Posterior cingulate gyrus (tissue), 11 donors: ENCODE measurements around the gene SPATA7.

Experiments used
- DNase-seq, 10 donors: peaks; one replicate each; pipeline versions ENCODE4 v3.0.0 to v3.0.0-alpha.2; 2020 to 2021; ENCODE audit warnings: mixed read lengths in 3 of 10
- intact Hi-C: fragments of 100-400 bp; cut with DNase I; formaldehyde crosslinking; loops from one replicate; pipeline ENCODE4 v1.15.1; 2023

The SPATA7 gene

DNA sequence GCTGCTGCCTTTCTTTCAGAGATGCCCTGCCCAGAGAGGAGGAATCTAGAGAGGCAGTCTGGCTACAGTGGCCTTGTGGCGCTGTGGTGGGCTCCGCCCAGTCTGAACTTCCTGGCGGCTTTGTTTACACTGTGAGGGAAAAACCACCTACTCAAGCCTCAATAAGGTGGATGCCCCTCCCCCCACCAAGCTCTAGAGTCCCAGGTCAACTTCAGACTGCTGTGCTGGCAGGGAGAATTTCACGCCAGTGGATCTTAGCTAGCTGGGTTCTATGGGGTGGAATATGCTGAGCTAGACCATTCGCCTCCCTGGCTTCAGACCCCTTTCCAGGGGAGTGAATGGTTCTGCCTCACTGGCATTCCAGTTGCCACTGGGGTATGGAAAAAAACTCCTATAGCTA, 25.6 kb downstream of the SPATA7 start:
- DNase-seq = no peak
- intact Hi-C loops = no loop called here

DNA sequence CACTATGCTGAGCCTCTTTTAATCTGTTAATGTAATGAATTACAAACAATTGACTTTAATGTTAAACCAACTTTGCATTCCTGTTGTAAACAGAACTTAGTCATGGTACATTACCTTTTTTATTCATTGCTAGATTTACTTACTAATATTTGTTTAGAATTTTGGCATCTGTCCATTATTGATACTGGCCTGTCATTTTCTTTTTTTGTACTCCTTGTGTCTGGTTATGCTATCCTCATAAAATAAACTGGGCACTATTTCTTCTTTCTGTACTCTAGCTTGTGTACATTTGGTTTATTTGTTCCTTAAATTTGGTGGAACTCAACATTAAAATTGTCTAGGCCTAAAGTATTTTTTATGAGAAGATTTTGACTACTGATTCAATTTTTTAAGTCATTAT, 32.1 kb downstream of the SPATA7 start:
- no peak for DNase-seq
- intact Hi-C loops = no loop called here

DNA sequence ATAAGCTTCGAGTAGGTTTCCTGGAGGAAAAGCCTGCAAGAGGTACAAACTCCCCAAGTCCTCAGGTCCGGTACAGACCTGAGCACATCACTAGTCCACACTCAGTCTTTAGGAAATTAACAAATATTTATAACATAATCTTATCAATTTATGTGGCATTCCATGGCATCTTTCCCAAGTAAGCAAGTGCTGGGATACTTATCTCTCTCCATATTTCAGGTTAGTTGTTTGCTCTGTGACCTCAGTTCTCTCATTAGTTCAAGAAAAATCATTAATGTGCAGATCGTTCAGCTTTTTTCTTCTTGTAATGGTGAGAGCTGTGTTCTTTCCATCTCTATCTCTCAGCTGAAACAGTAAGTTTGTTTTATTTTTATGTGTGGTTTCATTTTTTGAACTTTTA, 34.7 kb downstream of the SPATA7 start:
- intact Hi-C loops = no loop called here
- DNase-seq = no peak

DNA sequence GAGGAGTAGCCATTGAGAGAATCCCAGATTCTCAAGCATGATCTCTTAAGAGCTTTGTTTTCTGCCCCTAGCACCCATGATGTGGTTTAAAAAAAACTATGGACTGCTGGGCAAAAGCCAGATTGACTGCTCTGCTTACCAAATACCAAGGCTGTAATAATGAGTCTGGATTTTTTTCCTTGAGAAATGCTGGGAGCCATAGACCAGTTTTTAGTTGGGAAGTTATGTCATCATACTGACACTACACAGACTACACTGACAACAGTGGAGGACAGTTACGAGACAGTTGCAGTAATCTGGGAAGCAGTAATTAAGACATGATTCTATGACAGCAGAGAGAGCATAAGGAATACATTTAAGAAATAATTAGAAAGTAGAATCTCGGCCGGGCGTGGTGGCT, 35.8 kb downstream of the SPATA7 start:
- intact Hi-C loops = no loop called here
- no peak for DNase-seq

DNA sequence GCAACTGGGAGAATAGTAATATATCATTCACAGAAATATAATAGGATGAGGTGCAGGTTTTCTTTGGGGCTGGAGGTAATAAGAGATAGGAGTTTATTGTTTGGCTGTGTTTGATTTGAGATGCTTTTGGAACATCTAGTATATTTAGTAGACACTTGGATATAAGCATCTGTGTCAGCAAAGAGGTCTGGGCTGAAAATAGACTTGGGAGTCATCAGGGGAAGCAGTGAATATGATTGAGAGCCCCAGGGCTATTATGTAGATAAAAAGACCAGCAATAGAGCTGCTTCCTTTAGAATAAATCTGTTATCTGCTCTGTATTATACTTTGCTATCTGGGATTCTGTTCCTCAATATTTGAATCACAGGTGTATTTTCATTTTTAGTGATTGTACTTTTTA, 36.6 kb downstream of the SPATA7 start:
- no peak for DNase-seq
- intact Hi-C loops = no loop called here

DNA sequence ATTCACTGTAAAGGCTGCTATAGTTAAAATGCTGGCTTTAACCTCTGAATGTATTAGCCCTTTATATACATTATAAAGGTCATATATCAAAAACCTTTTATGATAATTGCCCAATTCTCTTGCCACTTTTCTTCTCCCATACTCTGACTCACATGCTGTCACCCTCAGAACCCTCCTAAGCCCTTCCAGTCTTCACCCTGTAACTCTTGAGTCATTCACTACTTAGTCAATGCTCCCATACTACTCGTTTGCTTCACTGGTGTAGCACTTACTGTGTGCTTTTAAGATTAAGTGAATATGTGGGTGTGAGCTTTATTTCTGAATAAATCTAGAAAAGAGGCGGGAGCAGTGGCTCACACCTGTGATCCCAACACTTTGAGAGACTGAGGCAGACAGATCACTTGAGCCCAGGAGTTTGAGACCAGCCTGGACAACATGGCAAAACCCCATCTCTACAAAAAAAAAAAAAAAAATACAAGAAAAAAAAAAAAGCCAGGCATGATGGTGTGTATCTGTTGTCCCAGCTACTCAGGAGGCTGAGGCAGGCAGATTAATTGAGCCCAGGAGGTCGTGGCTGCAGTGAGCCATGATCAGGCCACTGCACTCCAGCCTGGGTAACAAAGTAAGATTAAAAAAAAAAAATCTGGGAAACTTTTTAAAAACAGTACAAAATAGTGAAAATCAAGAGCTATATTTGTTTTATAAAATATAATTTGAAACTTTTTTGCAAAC, 37.6 kb downstream of the SPATA7 start:
- no peak for DNase-seq
- intact Hi-C loops = no loop called here

DNA sequence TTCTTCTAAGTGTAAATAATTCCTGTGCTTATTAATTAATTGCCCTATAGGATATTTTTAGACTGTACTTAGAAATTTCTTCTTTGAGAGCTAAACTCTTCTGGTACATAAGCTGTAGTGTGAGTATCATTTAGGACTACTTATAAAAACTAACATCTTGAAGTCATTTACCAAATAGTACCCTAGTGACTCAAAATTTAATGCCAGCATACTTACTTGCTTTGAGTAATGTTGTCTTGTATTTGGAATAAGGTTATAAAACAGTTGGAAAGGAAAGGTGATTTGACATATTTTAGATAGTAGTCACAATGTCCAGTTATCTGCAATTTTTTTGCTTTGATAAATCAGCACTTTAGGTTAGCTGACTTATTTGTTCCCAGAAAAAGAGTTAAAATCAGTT, 39.1 kb downstream of the SPATA7 start:
- intact Hi-C loops = no loop called here
- no peak for DNase-seq

DNA sequence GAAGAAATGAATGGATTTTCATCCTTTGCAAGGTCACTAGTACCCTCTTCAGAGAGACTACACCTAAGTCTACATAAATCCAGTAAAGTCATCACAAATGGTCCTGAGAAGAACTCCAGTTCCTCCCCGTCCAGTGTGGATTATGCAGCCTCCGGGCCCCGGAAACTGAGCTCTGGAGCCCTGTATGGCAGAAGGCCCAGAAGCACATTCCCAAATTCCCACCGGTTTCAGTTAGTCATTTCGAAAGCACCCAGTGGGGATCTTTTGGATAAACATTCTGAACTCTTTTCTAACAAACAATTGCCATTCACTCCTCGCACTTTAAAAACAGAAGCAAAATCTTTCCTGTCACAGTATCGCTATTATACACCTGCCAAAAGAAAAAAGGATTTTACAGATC, 40.8 kb downstream of the SPATA7 start:
- DNase-seq = peak in 1 of 10 donors; percentile 75
- intact Hi-C loops = no loop called here

DNA sequence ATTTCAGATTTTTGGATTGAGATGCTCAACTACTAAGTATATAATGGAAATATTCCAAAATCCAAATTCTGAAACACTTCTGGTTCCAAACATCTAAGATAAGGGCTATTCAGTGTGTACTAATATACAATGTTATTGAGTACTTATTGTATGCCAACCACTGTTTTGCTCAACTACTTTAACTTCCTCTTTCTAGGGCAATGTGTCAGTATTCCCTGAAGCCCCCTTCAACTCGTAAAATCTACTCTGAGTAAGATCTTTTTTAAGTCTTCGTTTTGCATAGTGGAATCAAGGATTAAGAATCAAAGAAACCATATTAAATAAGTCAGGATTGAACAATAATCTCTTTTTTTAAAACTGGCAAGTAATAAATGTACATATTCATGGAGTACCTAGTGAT, 45.5 kb downstream of the SPATA7 start:
- intact Hi-C loops = no loop called here
- no peak for DNase-seq

DNA sequence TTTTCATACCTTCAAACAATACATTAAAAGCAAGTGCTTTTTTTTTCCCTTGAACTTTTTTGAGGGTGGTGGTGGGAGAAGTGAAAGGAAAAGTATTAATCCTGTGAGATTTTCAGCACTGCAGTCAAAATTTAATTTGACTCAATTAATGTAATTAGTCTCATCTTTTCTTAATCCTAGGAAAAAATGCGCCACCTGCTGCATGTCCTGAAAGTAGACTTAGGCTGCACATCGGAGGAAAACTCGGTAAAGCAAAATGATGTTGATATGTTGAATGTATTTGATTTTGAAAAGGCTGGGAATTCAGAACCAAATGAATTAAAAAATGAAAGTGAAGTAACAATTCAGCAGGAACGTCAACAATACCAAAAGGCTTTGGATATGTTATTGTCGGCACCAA, 52.2 kb downstream of the SPATA7 start:
- intact Hi-C loops = no loop called here
- DNase-seq = no peak

DNA sequence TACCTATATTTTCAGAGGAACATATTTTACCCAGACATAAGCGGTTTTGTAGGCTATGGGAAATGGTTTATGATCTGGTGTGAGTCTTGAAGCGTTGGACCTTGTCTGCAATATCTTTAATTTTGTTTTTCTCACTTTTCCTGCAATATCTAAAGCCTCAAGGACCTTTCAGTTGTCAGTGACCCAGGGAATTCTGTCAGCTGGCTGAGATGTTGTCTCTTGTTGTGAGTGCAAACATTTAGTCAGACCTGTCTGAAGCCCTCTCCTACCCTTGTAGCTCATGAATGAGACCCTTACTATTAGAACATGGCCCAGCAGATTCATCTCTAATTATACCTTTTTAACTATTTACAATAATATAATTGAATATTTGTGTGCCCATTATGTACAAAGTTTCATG, 53.6 kb downstream of the SPATA7 start:
- intact Hi-C loops = no loop called here
- no peak for DNase-seq

DNA sequence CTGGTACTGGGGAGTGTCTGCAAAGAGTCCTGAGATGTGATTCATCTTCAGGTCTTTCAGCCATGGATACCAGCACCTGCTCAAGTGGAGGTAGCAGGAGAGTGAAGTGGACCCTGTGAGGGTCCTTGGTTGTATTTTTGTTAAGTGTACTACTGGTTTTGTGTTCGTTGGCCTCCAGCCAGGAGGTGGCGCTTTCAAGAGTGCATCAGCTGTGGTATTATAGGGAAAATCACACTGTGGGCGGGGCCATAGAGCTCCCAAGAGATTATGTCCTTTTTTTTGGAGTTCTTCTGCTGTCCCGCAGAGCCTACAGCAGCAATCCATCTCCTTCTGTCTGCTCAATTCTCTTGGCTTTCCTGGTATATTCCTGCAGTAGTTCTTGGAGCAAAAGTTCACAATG, 66.8 kb downstream of the SPATA7 start:
- intact Hi-C loops = no loop called here
- no peak for DNase-seq

DNA sequence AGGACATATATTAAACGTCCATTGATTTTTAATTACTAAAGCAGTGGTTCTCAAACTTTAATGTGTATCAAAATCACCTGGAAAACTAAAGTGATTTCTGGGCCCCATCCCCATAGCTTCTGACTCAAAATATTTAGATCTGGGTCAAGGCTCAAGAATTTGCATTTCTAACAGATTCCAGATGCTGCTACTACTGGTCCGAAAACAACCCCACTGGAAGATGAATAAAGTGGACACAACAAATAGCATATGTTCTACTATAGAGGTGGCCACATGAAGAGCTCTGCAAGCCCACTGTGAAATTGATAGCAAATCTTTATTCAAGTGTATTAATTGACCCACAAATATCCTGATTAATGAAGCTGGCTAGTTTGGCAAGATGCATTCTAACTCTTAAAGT, 69.4 kb downstream of the SPATA7 start:
- no peak for DNase-seq
- intact Hi-C loops = no loop called here

DNA sequence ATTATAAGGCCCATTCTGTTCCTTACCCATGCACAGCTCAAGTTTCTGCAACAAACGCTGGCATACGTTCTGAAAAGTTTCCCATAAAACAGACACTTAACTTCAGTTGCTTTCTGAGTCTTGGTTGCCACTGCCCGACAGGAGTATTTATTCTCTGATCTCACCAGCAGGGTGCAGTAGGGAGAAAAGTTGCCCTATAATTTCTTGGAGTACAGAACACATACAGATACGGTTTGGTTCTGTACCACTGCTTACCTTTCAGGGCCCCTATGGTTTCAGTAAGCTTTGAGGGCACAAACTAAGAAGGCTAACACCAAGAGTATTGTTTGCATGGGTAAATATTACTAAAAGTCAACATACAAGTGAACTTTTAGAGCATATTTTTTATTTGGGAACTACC, 77.9 kb downstream of the SPATA7 start:
- no peak for DNase-seq
- intact Hi-C loops = no loop called here

DNA sequence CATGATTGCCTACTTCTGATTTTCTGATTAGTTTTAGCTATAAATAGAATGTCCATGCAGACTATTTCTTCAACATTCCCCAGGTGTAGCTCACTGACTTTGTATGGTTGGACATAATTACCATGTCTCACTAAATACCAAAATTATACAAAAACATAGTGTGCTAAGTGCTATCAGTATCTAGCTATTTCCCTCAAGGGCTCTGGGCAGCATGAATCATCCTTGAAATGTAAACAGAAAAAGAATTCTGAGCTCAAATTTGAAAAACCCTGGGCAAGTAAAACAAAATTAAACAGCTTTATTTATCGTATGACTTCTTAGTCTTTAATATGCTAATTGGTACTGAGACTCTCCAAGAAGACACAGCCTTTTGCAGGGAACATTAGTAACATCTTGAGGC, 82.9 kb downstream of the SPATA7 start:
- intact Hi-C loops = no loop called here
- no peak for DNase-seq

DNA sequence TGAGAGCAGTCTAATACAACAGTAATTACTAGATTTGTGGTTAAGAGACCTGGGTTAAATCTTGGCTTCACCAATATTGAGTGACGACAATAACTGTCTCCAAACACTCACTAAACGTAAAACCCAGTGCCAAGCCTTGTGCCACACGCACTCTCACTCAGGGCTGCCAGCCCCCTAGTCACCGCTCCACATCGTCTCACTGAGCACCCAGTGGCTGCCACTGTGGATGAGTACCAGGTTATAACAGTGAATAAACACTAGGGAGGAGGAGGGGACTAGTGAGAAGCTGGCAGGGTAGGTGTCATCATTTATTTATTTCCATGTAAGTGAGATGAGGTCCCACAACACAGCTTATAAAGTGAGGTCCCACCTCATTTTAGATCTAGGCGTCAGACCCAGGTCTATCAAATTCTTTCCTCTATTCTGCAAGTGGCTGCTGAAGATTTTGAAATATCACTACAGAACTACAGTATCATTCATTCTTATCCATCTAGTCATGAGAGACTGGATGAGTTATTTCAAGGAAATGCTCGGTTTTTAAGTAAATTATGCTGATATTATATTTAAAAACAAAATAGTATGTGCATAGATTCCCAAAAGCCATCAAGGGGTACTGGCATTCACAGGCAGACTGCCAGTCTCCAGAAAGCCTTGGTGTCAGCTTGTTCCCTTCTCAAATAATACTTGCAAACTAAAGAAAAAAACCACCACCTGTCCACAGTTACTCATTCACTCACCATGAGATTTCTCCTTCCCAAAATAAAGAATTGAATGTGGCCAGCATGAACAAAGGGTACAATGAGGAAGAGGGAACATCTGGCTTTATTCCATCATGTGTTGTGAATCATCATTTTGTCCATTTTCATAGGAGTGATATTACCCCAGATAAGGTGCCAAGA, 85.3 kb downstream of the SPATA7 start:
- intact Hi-C loops = no loop called here

DNA sequence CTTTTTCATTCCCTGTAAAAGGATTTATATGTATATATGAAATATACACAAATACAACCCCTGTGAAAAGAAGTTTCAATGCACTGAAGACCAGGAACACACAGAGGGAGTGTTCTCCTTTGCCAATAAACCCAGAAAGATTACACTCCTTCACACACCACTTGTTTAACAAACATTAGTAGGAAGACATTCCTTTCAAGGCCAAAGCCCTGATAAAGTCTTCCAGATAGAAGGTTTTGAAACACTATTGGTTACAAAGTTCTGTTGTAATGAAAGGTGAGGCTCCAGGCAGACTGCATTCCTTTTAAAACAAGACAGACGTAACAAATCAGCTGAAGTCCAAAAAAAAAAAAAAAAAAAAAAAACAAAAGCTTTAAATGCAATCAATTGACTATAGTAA, 88.3 kb downstream of the SPATA7 start:
- intact Hi-C loops = no loop called here
- no peak for DNase-seq

More for the DNA sequence above, 85.3 kb downstream of the SPATA7 start:
- peak in 2 of 10 donors; percentile 37 to 73 for DNase-seq

DNA sequence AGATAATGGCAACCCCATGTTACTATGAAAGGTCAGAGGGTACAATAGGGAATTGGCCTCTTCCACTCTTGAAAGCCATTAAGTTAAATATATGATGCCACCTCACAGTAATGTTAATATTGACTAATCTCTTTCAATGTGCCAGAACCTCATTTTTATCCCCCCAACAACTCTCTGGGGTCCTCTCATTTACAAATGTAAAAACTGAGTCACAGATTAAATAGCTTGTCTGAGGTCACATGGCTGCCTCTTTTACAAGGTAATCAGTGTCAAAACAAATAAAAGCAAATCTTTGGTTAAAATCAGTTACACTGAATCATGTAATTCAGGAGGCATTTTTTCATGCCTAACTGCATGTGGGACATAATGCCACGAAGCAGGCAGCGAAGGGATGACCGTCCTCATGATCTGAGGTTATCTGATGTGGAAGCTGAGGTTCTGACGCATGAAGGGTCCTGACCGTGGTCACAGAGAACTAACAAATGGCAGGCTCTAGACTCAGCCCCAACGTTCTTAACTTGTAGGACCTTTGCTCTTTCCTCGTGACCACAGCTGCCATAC, 90.8 kb downstream of the SPATA7 start:
- no peak for DNase-seq
- intact Hi-C loops = no loop called here

DNA sequence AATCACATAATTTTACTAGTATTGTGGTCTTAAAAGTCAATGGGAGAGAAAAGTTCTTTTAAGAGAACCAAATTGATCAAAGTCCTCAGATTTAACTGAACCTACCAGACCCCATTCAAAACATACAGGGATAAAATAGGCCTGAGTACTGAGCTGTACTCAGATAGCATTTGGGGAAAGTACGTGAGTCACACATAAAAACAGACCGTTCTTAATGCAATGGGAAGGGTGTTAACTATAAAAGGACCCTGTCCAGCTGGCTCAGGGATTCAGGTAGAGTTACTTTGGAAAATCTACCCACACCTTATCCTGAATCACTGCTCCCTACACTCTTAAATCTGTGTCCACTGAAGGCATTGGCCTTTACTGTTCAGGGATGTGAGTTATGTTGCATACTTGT, 91.4 kb downstream of the SPATA7 start:
- intact Hi-C loops = no loop called here
- DNase-seq = no peak

DNA sequence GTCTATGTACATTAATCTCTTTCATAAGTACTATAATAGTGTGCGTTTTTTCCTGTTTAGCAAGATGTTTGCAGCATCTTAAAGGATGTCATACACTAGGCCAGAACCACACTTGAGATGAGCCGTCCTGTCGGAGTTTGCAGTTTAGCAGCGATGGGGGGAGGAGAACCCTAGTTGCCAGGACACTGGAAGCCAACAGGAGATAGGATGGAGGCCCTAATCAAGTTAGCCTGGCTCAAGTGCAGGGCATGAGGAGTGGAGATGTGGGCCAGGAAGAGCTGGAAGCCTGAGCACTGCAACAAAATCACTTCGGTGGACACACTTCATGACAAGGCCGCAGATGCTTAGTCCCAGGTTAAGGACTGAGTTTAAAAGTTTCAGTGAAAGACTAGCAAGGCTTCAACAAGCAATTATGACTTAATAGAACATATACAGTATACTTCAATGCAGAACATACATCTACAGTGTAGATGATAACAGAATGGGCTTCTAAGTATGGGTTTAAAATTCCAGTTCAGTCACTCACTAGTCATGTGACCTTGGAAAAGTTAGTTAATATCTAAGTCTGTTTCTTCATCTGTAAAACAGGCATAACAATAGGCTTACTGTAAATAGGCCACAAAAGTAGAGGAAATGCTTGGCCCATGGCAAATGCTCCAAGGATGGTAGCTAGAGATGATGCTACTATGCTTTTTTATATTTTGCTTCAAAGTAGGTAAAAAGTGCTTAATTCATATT, 92.2 kb downstream of the SPATA7 start:
- DNase-seq = no peak

DNA sequence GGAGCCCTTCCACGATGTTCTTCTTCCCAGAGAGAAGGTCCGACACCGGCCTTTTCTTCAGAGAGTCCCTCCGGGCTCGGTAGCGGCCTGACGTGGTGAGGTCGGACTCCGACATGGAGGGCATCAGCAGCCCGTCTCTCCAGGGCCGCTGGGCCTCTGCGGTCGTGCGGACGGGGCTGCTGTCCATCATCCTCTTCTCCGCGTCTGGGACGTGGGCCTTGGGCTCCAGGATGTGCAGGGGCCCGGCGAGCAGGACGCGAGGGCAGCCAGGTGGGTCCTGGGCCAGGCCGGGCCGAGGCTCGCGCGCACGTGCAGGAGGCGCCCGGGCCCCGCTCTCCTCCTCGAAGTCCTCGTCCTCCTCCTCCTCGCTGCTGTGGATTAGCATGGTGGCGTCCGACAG, 93.5 kb downstream of the SPATA7 start:
- intact Hi-C loops = no loop called here
- peak in 1 of 10 donors; percentile 84 for DNase-seq

More for the DNA sequence above, 92.2 kb downstream of the SPATA7 start:
- intact Hi-C loops = no loop called here
